PC-9 (cell line): ENCODE results near the gene MED13L.

Experiments used
- EZH2 ChIP-seq: fragments of 200-600 bp; sonication (generic); IDR thresholded peaks from 2 replicates; pipeline ENCODE4 v1.8.0; 2017; ENCODE audit warnings: antibody characterized with exemption, low read depth
- TF ChIP-seq, protein P1 (sequence below): fragments of 200-600 bp; sonication (generic); conservative IDR thresholded peaks from 2 replicates; pipeline ENCODE4 v1.6.1; 2017; ENCODE audit warnings: mixed run types, antibody characterized with exemption, mild to moderate bottlenecking, moderate library complexity

DNA sequence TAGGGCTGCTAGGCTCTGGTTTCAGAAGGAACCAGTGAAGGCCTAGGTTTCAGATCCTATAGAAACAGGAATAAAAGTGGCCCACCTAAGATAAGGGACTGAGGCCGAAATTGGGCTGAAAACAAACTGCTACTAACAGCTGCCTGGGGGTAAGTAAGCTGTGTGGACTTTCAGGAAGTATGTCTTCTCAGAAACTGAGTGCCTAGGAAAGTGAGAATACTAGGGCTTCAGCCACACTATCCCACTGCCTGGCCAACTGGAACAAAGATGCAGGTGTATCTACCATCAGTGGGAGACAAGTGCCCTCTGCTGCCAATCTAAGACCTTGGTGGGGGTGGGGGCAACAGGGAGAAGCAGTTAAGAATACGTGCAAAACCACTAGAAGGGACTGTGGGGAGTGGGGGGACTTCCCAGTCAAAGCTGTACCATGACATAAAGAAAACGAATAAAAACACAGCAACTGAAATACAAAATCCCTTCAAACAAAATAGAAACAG is 82.5 kb downstream of the MED13L start:
- TF ChIP-seq, protein P1, sequence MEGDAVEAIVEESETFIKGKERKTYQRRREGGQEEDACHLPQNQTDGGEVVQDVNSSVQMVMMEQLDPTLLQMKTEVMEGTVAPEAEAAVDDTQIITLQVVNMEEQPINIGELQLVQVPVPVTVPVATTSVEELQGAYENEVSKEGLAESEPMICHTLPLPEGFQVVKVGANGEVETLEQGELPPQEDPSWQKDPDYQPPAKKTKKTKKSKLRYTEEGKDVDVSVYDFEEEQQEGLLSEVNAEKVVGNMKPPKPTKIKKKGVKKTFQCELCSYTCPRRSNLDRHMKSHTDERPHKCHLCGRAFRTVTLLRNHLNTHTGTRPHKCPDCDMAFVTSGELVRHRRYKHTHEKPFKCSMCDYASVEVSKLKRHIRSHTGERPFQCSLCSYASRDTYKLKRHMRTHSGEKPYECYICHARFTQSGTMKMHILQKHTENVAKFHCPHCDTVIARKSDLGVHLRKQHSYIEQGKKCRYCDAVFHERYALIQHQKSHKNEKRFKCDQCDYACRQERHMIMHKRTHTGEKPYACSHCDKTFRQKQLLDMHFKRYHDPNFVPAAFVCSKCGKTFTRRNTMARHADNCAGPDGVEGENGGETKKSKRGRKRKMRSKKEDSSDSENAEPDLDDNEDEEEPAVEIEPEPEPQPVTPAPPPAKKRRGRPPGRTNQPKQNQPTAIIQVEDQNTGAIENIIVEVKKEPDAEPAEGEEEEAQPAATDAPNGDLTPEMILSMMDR, result no peak
- no peak for TF ChIP-seq EZH2
